Head of caudate nucleus (tissue), 42 donors: ENCODE measurements around the gene PPIL1.
"Not testable (repeated sequence)": the region's sequence is repeated elsewhere in the genome, so short reads cannot be mapped to it uniquely, and the experiment has no call there.

Experiments used
- DNase-seq, 42 donors: peaks; one replicate each; pipeline versions ENCODE4 v3.0.0 to v3.0.0-alpha.2; 2020 to 2021; ENCODE audit warnings: mixed read lengths in 7 of 42
- intact Hi-C: fragments of 100-400 bp; cut with DNase I; formaldehyde crosslinking; loops from one replicate; pipeline ENCODE4 v1.15.0; 2022

The PPIL1 gene

GRCh38 chr6:36824253-36824652 lies 50.4 kb downstream of the PPIL1 start:
- intact Hi-C loops = no loop called here
- DNase-seq = no peak

GRCh38 chr6:36823421-36824096 lies 51.0 kb downstream of the PPIL1 start:
- DNase-seq = no peak
- intact Hi-C loops = no loop called here

- DNase-seq = no peak
These were observed 51.9 kb downstream of the PPIL1 start for GRCh38 chr6:36822506-36823269.

GRCh38 chr6:36821581-36822335 lies 52.8 kb downstream of the PPIL1 start:
- intact Hi-C loops = no loop called here
- DNase-seq = peak in 17 of 42 donors; percentile 19 to 83 (median 49)

More at GRCh38 chr6:36822506-36823269, 51.9 kb downstream of the PPIL1 start:
- intact Hi-C loops = no loop called here

GRCh38 chr6:36820700-36821580 lies 53.7 kb downstream of the PPIL1 start:
- no peak for DNase-seq
- intact Hi-C loops = no loop called here

DNA sequence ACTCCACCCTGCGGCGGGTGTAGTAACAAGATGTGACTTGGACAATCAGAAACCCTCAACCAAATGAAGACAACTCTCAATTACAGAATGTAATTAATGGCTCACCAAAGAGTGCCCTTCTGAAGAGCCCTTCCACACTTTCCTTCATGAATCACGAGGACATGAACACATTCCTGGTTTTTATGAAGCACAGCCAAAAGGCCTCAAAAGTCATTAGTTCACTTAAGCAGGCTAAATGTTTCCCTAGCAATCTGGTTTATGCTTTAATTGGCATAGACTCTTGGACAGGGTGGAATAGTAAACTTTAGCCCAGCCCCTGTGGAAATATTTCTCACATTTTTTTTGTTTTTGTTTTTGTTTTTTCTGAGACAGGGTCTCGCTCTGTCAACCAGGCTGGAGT lies 55.8 kb downstream of the PPIL1 start:
- intact Hi-C loops = no loop called here
- DNase-seq = no peak

DNA sequence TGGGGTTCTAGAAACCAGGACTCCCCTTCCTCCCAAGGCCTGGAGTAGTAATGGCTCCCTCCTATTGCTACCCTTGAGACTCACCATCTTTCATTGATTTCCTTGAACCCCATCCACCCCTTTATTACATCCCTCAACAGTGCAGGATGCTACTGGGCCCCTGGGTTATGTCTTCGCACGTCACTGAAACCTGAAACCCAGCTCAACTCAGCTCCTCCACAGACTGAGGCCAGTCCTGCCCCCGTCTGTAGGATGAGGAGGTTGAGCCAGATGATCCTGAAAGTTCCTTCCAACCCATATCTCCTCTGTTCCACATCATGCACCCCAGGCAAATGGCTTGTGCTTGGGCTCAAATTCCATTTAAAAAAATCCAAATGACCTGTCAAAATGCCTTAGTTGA lies 56.8 kb downstream of the PPIL1 start:
- no peak for DNase-seq
- intact Hi-C loops = no loop called here

GRCh38 chr6:36817176-36817817 lies 57.3 kb downstream of the PPIL1 start:
- intact Hi-C loops = no loop called here
- no peak for DNase-seq

DNA sequence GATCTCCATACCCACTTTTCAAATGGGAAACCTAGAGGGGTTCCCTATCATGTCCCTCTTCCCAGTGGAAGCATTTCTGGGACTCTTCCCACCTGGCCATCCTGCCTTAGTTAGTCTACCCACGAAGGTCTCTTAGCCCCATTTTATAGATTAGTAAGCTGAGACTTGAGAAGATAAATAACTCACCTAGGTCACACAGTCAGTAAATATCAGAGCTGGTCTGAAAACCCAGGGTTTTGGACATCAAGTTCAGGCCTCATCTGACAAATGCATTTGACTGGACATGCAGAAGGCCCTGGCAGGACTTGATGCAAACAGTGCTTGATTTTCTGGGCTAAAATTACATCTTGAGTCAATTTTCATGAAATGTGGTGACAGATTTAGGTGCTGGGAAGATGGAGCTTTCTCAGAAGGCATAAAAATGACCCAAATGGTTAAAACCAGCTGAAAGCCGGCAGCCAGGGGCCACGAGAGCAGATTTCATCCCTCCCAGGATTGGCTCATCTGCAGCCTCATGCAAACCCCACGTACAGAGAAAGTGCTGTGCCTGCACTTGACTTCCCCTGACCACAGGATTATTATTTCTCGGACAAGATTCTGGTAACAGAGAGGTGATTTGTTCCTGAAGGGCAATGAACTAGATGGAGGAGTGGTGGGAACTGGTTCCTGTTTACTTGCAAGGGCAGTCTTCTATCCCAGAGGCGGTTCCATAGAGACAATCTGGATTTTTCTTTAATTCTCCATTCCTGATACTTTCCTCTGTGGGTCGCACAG lies 58.5 kb downstream of the PPIL1 start:
- DNase-seq = no peak
- intact Hi-C loops = no loop called here

- intact Hi-C loops = no loop called here
- no peak for DNase-seq
These were observed 60.4 kb downstream of the PPIL1 start for GRCh38 chr6:36814249-36814648.

- intact Hi-C loops = no loop called here
- DNase-seq = no peak
These were observed 61.1 kb downstream of the PPIL1 start for GRCh38 chr6:36813526-36813925.

- intact Hi-C loops, DNase-seq: not testable (repeated sequence)
These were observed 61.6 kb downstream of the PPIL1 start for GRCh38 chr6:36813047-36813446.

GRCh38 chr6:36809941-36810803 lies 64.4 kb downstream of the PPIL1 start:
- intact Hi-C loops = no loop called here
- DNase-seq = peak in 5 of 42 donors; percentile 20 to 53 (median 48)

- DNase-seq = no peak
- intact Hi-C loops = no loop called here
These were observed 65.4 kb downstream of the PPIL1 start for GRCh38 chr6:36809156-36809555.

DNA sequence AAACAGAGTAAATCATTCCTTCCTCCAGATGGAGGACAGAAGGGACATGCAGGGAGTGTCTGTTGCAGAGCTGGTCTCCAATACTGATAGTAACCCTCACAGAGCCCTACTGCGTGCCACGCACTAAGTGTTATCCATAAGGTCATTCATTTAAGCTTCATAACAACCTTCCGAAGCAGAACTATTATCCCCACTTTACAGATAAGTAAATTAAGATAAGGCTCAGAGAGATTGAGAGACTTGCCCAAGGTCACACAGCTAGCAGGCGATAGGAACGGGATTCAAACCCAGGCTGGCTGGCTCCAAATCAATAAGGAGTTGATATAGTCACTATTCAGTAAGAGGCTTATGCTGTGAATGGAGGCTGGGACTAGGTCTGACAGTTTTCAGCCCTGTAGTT lies 66.0 kb downstream of the PPIL1 start:
- DNase-seq = no peak
- intact Hi-C loops = no loop called here

- DNase-seq = no peak
- intact Hi-C loops = no loop called here
These were observed 66.9 kb downstream of the PPIL1 start for GRCh38 chr6:36807750-36808149.

DNA sequence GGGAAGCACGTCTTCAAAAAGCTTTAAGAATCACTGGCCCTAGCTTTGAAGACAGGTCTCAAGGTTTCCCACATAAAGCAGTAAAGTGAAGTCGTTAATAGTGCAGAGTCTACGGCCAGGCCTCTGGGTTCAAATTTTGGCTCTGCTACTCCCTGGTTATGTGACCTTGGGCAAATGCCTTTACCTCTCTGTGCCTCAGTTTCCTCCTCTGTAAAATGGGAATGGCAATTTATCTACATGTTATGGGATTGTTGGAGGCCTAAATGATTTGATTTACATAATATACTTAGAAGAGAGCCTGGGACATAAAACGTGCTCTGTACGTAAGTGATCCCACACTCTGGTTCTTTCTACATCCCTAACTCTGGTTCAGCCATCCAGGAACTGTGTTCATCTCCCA lies 67.5 kb downstream of the PPIL1 start:
- no peak for DNase-seq
- intact Hi-C loops = no loop called here
